ENCODE measurements around the gene NTN5.

GRCh38 chr19:48629297-48629598, 43.6 kb downstream of the NTN5 start:
- TF ChIP-seq, protein P1, sequence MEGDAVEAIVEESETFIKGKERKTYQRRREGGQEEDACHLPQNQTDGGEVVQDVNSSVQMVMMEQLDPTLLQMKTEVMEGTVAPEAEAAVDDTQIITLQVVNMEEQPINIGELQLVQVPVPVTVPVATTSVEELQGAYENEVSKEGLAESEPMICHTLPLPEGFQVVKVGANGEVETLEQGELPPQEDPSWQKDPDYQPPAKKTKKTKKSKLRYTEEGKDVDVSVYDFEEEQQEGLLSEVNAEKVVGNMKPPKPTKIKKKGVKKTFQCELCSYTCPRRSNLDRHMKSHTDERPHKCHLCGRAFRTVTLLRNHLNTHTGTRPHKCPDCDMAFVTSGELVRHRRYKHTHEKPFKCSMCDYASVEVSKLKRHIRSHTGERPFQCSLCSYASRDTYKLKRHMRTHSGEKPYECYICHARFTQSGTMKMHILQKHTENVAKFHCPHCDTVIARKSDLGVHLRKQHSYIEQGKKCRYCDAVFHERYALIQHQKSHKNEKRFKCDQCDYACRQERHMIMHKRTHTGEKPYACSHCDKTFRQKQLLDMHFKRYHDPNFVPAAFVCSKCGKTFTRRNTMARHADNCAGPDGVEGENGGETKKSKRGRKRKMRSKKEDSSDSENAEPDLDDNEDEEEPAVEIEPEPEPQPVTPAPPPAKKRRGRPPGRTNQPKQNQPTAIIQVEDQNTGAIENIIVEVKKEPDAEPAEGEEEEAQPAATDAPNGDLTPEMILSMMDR (IDR thresholded peaks at IDR 0.05), result no peak
- TF ChIP-seq POLR2A (IDR thresholded peaks at IDR 0.05), result no peak
- TF ChIP-seq POLR2AphosphoS5 (IDR thresholded peaks at IDR 0.05; ENCODE audit: insufficient read depth in 1 of 2, low read depth in 1 of 2), result no peak

All from vagina (tissue), 2 donors.